ENCODE data around the gene TRIM13. TPM values are rescaled to one million over a fixed set of nuclear protein-coding genes. Genes with fewer than 3 reads are reported as not detected.
A peak's percentile ranks its signal among the peaks of the same experiment; 100 is the strongest.

Gene TRIM13
- total RNA-seq, 1 donor: 21.7 TPM

GRCh38 chr13:49997955-49998354 is 1.1 kb downstream of the TRIM13 start:
- Histone ChIP-seq H3K27ac (ENCODE audit: low read depth, low read length) (peak overlapping the region; percentile 90), H3K4me1 (ENCODE audit: insufficient read depth, low read length) (peaks cover 17% of the 10 kb centered on the region), H3K9me3 (ENCODE audit: low read depth, low read length) (no peaks in the 10 kb centered on the region), H3K4me2 (ENCODE audit: insufficient read depth, low read length) (peak overlapping the region; percentile 86), H3K4me3 (ENCODE audit: insufficient read depth, low read length) (peak overlapping the region; percentile 87), H2AFZ (ENCODE audit: low read length) (no peak overlapping the region), H3K79me2 (ENCODE audit: insufficient read depth, low read length) (peaks cover 45% of the 10 kb centered on the region), H3K36me3 (ENCODE audit: insufficient read depth, low read length) (peaks cover 16% of the 10 kb centered on the region), H4K20me1 (ENCODE audit: insufficient read depth, low read length) (no peaks in the 10 kb centered on the region), H3K27me3 (ENCODE audit: insufficient read depth, low read length) (no peaks in the 10 kb centered on the region)
- TF ChIP-seq, protein P1, sequence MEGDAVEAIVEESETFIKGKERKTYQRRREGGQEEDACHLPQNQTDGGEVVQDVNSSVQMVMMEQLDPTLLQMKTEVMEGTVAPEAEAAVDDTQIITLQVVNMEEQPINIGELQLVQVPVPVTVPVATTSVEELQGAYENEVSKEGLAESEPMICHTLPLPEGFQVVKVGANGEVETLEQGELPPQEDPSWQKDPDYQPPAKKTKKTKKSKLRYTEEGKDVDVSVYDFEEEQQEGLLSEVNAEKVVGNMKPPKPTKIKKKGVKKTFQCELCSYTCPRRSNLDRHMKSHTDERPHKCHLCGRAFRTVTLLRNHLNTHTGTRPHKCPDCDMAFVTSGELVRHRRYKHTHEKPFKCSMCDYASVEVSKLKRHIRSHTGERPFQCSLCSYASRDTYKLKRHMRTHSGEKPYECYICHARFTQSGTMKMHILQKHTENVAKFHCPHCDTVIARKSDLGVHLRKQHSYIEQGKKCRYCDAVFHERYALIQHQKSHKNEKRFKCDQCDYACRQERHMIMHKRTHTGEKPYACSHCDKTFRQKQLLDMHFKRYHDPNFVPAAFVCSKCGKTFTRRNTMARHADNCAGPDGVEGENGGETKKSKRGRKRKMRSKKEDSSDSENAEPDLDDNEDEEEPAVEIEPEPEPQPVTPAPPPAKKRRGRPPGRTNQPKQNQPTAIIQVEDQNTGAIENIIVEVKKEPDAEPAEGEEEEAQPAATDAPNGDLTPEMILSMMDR (IDR thresholded peaks at IDR 0.05; ENCODE audit: extremely low read depth, low read depth, low read length): no peak
- DNase-seq (ENCODE audit: insufficient read length, low spot score, missing footprints): no peak

GRCh38 chr13:49998714-49999624 is 2.1 kb downstream of the TRIM13 start:
- no peaks in the 10 kb centered on the region for H4K20me1 ChIP-seq (ENCODE audit: insufficient read depth, low read length)
- H3K27ac ChIP-seq (ENCODE audit: low read depth, low read length): no peak overlapping the region
- H3K36me3 ChIP-seq (ENCODE audit: insufficient read depth, low read length): peaks cover 21% of the 10 kb centered on the region
- H3K4me3 ChIP-seq (ENCODE audit: insufficient read depth, low read length): peak overlapping the region; percentile 87
- TF ChIP-seq, protein P1 (IDR thresholded peaks at IDR 0.05; ENCODE audit: extremely low read depth, low read depth, low read length): no peak
- peak overlapping the region; percentile 86 for H3K4me2 ChIP-seq (ENCODE audit: insufficient read depth, low read length)
- no peak for DNase-seq (ENCODE audit: insufficient read length, low spot score, missing footprints)
- no peaks in the 10 kb centered on the region for H3K27me3 ChIP-seq (ENCODE audit: insufficient read depth, low read length)
- H3K4me1 ChIP-seq (ENCODE audit: insufficient read depth, low read length): peaks cover 17% of the 10 kb centered on the region
- no peak overlapping the region for H2AFZ ChIP-seq (ENCODE audit: low read length)
- peaks cover 52% of the 10 kb centered on the region for H3K79me2 ChIP-seq (ENCODE audit: insufficient read depth, low read length)
- no peaks in the 10 kb centered on the region for H3K9me3 ChIP-seq (ENCODE audit: low read depth, low read length)

- Histone ChIP-seq H3K27ac (ENCODE audit: low read depth, low read length) (no peak overlapping the region), H3K4me1 (ENCODE audit: insufficient read depth, low read length) (peaks cover 17% of the 10 kb centered on the region), H4K20me1 (ENCODE audit: insufficient read depth, low read length) (no peaks in the 10 kb centered on the region), H3K27me3 (ENCODE audit: insufficient read depth, low read length) (no peaks in the 10 kb centered on the region), H3K4me3 (ENCODE audit: insufficient read depth, low read length) (no peak overlapping the region), H3K4me2 (ENCODE audit: insufficient read depth, low read length) (no peak overlapping the region), H2AFZ (ENCODE audit: low read length) (no peak overlapping the region), H3K9me3 (ENCODE audit: low read depth, low read length) (no peaks in the 10 kb centered on the region), H3K36me3 (ENCODE audit: insufficient read depth, low read length) (peaks cover 24% of the 10 kb centered on the region), H3K79me2 (ENCODE audit: insufficient read depth, low read length) (peaks cover 73% of the 10 kb centered on the region)
- DNase-seq (ENCODE audit: insufficient read length, low spot score, missing footprints): no peak
- TF ChIP-seq, protein P1 (IDR thresholded peaks at IDR 0.05; ENCODE audit: extremely low read depth, low read depth, low read length): no peak
These were observed 4.4 kb downstream of the TRIM13 start for GRCh38 chr13:50001287-50001686.

DNA sequence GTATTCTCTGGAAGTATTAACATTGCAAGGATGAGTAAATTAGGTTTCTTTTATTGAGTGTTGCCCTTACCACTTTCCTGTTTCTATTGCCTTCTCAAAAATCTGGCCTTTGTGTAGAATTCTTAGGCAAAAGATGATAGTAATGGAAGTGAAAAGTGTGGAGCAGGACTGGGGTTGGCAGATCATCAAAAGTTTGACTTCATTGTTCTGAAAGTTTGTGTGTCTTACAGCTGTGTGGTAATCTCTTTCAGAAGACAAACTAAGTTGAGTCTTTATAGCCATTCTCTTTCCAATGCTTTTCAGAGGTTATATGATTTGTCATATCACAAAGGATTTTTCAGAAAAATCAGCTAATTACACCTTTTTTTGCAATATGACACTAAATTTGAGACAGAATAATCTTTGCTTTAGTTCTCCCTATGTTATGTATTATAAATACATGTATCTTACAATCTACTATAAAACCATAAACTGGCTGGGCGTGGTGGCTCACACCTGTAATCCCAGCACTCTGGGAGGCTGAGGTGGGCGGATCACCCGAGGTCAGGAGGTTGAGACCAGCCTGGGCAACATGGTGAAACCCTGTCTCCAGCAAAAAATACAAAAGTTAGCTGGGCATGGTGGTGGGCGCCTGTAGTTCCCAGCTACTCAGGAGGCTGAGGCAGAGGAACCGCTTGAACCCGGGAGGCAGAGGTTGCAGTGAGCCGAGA is 9.7 kb downstream of the TRIM13 start:
- Histone ChIP-seq H3K27me3 (ENCODE audit: insufficient read depth, low read length) (no peaks in the 10 kb centered on the region), H3K9me3 (ENCODE audit: low read depth, low read length) (no peaks in the 10 kb centered on the region), H3K36me3 (ENCODE audit: insufficient read depth, low read length) (peaks cover 33% of the 10 kb centered on the region), H3K4me2 (ENCODE audit: insufficient read depth, low read length) (no peak overlapping the region), H4K20me1 (ENCODE audit: insufficient read depth, low read length) (peaks cover 4% of the 10 kb centered on the region), H2AFZ (ENCODE audit: low read length) (no peak overlapping the region), H3K4me3 (ENCODE audit: insufficient read depth, low read length) (no peak overlapping the region), H3K27ac (ENCODE audit: low read depth, low read length) (no peak overlapping the region), H3K4me1 (ENCODE audit: insufficient read depth, low read length) (no peaks in the 10 kb centered on the region), H3K79me2 (ENCODE audit: insufficient read depth, low read length) (peaks cover 81% of the 10 kb centered on the region)
- no peak for DNase-seq (ENCODE audit: insufficient read length, low spot score, missing footprints)
- TF ChIP-seq, protein P1 (IDR thresholded peaks at IDR 0.05; ENCODE audit: extremely low read depth, low read depth, low read length): no peak
